Cardiac fibroblast (primary cell): Measurements from ENCODE around the gene POLR2I.

Experiments
- DNase-seq, 2 donors: peaks; one replicate each; pipeline versions ENCODE4 v3.0.0 to v3.0.0-alpha.2; 2010; ENCODE audit warnings: low read depth in 2 of 2
- H3K4me3 ChIP-seq, 2 donors: replicated peaks in 1 of 2; 1 replicate in 1 of 2; 2 replicates in 1 of 2; pipeline ENCODE4 v1.5.1; 2011; ENCODE audit warnings: low read depth in 2 of 2, low read length in 2 of 2, mild to moderate bottlenecking in 2 of 2, moderate library complexity in 1 of 2
- CTCF ChIP-seq: IDR thresholded peaks from one replicate; pipeline ENCODE4 v1.5.1; 2011; ENCODE audit warnings: low read depth, mild to moderate bottlenecking, low read length, inconsistent platforms

POLR2I gene

GRCh38 chr19:36108684-36109083 is 6.0 kb downstream of the POLR2I start:
- DNase-seq = no peak
- no peak overlapping the region for H3K4me3 ChIP-seq
- no peak for TF ChIP-seq CTCF

- no peak for DNase-seq
- no peak overlapping the region for H3K4me3 ChIP-seq
- no peak for TF ChIP-seq CTCF
Observed at GRCh38 chr19:36106991-36107390, 7.7 kb downstream of the POLR2I start.

GRCh38 chr19:36106441-36106840 is 8.2 kb downstream of the POLR2I start:
- H3K4me3 ChIP-seq = no peak overlapping the region
- TF ChIP-seq CTCF = no peak
- no peak for DNase-seq

- no peak overlapping the region for H3K4me3 ChIP-seq
- no peak for TF ChIP-seq CTCF
- DNase-seq = peak in 1 of 2 donors; percentile 16
Observed at GRCh38 chr19:36103842-36104552, 10.7 kb downstream of the POLR2I start.

- H3K4me3 ChIP-seq = no peak overlapping the region
- no peak for TF ChIP-seq CTCF
- DNase-seq = no peak
Observed at GRCh38 chr19:36103040-36103626, 11.5 kb downstream of the POLR2I start.

- TF ChIP-seq CTCF = no peak
- no peak overlapping the region for H3K4me3 ChIP-seq
- no peak for DNase-seq
Observed at GRCh38 chr19:36101550-36102327, 12.9 kb downstream of the POLR2I start.
